Measurements from ENCODE around the gene NKX1-1.

GRCh38 chr4:1412376-1413203 lies 6.3 kb upstream of the NKX1-1 start:
- TF ChIP-seq CTCF (IDR thresholded peaks at IDR 0.05; ENCODE audit: insufficient read depth, low read length, poor library complexity, severe bottlenecking): no peak
- TF ChIP-seq EZH2phosphoT487 (conservative IDR thresholded peaks at IDR 0.05; ENCODE audit: low read length): no peak
